Stimulated activated CD4-positive, alpha-beta T cell treated with anti-CD3 and anti-CD28 coated beads, Interleukin-4, amount 100 ng/mL, for 1 hour (primary cell): ENCODE measurements around the gene TBCK.
"Not testable (repeated sequence)": the region's sequence is repeated elsewhere in the genome, so short reads cannot be mapped to it uniquely, and the experiment has no call there.

ENCODE experiments used
- DNase-seq: peaks from one replicate; pipeline ENCODE4 v3.0.0-alpha.2; 2020

TBCK gene

GRCh38 chr4:106277140-106277675 lies 38.8 kb downstream of the TBCK start:
- DNase-seq = no peak

DNA sequence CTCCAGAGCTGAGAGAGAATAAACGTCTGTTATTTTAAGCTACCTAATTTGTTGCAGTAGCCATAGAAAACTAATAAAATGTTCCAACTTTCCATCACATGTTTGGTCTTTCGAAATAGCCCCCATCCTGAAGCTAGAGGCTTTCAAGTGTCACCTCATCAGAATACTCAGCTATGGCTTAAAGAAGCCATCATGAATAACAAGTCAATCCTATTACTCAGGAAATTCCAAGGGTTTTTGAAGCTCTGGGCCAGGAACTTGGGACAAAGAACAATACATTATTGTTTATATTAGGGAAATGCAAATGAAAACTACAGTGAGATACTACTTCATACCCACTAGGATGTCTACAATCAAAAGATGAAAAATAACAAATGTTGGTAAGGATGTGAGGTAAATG lies 42.2 kb downstream of the TBCK start:
- no peak for DNase-seq

GRCh38 chr4:106270736-106271135 lies 45.3 kb downstream of the TBCK start:
- no peak for DNase-seq

GRCh38 chr4:106269711-106270110 lies 46.3 kb downstream of the TBCK start:
- DNase-seq = no peak

- DNase-seq = no peak
Measured at GRCh38 chr4:106268786-106269185, 47.2 kb downstream of the TBCK start.

DNA sequence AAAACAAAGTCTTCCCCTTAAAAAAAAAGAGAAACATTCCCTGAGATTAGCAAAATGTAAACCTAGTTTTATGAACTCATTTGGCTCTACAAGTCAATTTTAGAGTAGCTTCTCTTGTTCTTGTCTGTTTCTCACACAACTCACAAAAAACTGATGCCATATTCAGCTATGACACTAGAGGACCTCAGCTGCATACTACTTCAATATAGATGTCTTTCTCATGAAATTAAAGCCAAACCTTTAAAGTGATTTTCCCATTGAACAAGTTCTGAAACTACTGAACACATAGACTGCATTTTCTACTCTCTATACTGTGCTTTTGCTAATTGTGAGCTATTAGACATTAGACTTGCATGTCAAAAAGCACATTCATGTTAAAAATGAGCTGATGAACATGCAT lies 49.8 kb downstream of the TBCK start:
- no peak for DNase-seq

GRCh38 chr4:106264331-106264728 lies 51.7 kb downstream of the TBCK start:
- no peak for DNase-seq

DNA sequence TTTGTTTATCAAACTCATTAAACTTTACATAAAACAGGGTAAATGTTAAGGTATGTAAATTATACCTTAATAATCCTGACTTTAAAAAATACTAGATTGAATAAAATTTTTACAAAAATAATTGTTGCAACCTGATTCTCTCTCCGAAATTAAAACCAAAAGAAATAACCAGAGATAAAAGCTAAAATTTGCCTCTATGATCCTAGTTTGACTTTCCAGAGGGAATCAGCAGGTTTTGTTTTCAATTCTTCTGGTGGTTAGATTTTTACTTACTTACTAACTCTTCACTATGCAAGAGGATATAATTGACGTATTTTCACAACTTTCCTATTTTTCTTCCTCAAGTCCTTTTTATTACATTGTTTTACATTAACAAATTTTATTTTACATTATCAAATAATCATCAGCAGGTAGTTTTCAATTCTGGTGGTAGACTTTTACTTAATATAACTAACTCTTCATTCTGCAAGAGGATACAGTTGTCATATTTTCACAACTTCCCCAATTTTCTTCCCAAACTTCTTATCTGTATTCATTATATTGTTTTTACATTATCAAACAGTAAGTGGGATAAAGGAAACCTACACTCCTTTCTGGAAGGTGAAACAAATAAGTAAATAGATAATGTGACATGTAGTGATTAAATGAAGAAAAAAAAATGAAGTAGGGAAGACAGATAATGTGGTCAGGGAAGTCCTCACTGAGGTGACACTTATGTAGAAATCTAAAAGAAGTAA lies 52.2 kb downstream of the TBCK start:
- no peak for DNase-seq

DNA sequence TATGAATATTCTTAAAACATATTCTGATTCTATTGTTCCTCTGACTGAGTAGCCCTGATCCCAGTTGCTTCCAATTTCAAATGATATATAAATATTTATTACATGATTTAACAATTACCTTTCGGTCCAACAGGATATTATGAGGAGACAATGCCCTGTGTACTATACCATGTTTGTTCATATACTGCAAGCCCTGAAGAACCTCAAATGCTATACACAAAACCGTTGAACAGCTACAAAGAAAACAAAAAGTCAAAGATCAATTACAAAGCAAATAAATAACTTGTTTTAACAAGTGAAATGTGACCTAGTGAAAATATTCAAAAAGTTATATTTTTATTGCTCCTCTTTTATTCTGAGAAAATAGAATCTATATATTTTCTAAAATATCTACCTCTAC lies 54.0 kb downstream of the TBCK start:
- no peak for DNase-seq

DNA sequence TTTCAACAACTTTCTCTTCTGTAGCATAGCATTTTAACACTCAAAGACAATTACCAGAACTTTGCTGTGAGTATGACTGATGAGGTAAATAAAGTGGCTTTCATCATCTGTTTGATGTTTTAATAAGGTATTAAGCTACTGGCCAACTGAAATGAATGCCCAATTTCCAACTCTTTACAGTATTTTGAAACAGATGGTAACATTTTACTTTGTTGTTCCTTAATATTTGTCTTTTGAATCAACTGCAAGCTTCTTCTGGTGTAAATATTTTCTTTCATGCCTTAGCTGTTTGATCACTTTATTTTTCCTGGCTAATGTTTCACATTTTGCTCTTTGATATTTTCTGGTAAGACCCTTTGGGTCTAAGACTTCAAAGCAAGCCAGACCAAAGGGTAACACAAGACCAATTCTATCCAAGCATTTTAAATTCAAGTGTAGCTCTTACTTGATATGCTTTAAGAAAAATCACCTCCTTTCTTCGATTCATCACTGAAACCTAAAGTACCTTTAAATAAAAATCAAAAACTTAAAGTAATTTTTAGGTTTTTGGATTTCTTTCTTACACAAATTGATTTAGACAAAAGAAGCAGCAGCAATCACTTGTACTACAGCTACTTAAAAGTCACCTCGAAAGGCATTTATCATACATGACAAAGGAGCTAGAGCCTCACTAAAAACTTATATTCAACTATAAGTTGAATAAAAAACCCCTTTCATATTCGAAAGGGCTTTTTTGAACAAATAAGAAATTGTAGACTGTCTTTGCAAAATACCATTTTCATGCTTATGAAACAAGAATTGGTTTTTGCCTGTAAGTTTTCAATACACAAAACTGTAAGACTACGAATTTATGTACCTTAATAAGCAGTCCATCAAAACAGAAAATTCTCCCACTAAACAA lies 57.6 kb downstream of the TBCK start:
- no peak for DNase-seq

DNA sequence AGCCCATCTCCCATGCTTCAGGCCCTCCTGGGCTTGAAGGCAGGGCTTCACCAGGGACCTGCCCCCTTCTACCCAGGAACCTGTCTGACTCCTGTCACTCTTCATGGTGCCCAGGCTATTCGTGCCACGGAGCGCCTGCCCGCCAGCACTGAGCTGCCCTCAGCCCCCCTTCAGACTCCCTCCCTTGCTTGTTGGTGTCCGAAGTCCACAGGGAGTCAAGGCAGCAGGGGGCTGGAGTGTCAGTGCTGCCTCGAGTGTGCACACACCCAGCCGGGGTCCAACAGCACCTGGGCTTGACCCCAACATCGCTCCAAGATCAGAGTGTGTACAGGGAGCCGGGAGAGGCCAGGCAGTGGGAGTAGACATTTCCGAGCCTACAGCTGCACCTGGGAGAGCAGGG lies 59.8 kb downstream of the TBCK start:
- DNase-seq = no peak

DNA sequence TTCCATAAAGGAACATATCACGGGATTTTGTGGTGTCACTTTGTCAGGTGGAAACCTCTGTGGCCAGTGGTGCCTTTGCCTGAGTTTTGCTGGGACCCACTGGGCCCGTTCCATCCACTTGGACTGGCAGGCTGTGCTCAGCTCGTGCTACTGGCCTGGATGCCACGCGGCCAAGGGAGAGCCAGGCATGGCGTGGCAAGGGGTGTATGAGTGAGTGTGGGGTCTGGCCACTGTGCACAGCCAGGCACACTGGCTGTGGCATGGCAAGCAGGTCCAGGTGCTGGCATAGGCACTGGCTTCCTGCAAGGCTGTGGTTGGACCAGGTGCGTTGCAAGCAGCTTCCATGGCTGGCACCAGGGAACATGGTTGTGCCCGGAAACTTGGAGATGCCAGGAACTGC lies 60.8 kb downstream of the TBCK start:
- no peak for DNase-seq

- DNase-seq = no peak
Measured at GRCh38 chr4:106253364-106254129, 62.5 kb downstream of the TBCK start.

GRCh38 chr4:106247600-106247999 lies 68.4 kb downstream of the TBCK start:
- no peak for DNase-seq

- DNase-seq = no peak
Measured at GRCh38 chr4:106246441-106246840, 69.6 kb downstream of the TBCK start.

DNA sequence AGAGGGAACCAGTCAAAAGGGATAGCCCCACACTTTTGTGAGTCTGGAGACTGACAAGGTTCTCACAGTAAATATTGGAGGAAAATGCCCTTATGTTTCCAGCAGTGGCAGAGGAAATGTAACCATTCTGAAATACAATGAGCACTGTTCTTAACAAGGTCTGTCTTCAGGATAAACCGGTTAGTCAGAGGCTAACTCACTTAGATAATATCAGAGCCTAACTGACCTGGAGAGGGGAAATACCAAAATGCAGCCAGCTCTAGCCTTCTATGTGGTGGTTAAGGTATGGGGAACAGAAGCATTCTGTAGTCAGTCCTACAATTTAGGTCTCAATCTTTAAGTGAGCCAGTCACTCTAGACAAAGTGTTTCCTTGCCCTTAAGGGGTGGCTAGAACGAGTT lies 70.8 kb downstream of the TBCK start:
- no peak for DNase-seq

DNA sequence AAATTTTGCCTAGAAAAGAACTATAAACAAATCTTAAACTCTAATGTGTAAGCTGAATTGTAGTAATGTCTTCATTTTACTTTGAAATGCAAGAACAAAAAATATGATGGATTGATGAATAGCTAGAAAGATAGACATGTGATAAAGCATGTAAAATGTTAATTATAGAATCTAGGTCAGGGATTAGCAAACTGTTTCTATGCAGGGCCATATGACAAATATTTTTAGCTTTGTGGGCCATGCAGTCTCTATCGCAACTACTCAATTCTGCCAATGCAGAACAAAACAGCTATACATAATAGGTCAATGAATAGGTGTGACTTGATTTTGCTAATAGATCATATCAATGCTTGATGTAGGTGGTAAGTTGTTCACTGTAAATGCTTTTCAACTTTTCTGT lies 75.3 kb downstream of the TBCK start:
- no peak for DNase-seq

DNA sequence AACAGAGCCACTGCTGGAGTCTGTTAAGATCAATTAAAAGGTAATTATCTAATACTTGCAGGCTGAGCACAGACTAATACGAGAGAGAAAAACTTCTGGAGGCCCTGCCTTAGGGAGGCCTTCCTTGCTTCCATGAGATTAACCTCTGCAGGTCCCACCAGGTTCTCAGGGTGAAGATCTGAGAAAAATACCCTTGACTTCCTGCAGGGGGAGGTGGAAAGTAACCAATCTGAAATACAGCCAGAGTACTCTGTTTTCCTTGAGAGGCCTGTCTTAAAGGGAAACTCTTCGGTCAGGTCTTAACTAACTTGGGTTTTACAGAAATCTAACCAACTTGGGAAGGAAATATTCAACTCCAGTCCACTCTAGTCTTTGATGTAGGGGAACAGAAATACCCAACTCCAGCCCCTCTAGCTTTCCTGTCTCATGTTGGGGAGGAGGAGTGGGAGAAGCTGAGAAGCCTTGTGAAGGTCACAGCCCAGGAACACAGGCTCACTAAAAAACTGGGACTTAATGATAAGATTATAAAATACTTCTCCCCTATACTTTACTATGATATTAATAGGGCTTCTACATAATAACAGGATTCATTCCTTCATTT lies 77.1 kb downstream of the TBCK start:
- no peak for DNase-seq

GRCh38 chr4:106231931-106232330 lies 84.1 kb downstream of the TBCK start:
- no peak for DNase-seq

DNA sequence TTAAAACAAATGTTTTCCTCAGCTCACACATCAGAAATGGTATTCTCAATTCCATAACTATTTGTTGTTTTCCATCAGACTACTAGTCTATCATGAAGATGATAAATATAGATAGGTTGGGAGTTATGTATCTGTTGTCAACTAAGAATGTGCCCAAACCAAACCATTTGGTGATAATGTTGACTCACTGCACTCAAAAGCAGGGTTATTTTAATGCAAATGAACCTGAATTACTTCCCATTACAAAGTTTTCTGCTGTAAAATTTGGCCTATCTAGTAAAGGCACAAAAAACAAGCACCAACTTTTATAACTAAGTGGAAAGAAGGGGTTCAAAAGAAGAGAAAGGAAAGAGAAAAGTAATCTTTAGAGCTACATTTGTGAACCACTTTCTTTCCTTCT lies 93.5 kb downstream of the TBCK start:
- no peak for DNase-seq

GRCh38 chr4:106213291-106213690 lies 102.7 kb downstream of the TBCK start:
- DNase-seq = not testable (repeated sequence)

- no peak for DNase-seq
Measured at GRCh38 chr4:106210021-106210420, 106.0 kb downstream of the TBCK start.
